Measurements from ENCODE around the gene NRP2.

NRP2 gene

DNA sequence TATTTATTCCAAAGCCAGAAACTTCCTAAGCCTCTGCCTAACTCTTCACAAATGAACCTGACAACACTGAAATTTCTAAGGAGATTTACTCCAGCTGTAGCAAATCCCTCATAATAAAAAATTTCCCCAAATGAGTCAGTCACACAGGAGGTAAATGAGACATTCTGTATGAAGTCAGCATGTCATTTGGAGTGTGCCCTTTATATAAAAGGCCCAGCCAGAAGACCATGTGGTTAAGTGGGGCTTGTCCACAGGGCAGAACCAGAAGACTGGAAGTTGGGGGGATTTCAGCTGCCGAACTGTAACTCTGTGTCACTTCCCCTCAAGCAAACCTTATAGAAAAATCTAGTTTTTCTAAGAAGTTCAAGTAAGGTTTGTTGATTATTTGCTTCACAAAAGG lies 30.2 kb downstream of the NRP2 start:
- no peak for DNase-seq

DNA sequence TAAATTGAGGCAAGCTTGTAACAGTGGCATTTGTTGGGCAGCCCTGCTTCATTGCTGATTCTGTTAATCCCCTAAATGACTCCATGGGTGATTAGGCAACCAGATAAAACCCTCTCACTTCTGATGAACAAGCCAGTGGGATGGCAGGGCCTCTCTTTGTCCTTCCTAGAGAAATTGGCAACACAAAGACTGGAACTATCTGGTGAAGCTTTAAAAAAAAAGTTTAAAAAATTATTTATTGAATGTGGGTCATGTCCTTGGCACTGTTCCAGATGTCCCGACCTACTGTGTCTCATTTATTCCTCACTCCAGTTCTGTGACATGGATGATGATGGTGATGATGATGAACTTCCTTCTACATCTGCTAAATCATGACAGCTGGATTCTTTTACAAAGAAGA lies 30.8 kb downstream of the NRP2 start:
- no peak for DNase-seq

DNA sequence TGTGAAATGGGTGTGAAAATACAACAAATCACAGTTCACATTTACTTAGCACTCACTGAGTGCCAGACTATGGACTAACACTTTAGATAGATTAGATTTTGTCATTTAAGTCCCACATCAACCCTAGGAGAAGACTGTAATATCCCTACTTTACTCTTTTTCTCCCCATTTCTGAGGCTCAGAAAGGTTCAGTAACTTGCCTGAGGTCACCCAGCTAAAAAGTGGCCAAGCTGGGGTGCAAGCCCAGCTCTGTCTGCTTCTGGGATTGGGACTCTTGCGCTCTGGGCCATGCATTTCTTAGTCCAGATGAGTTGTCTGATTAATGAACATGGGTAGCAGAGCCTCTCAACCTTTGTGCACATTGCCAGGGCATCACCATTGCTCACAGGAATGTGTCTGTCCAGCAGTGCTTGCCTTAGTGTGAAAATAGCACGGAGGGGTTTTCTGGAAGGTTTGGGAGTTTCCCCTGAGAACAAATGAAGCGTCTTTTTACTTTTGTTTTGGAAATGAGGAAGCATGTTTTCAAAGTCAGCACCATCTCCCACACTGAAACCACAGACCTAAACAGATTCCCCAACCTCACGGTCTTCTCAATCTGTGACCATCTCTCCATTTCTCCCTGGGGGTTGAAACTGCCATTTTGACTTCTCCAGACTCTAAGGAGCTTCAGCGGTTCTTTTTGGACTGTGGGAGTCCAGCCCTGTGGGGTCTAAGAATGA lies 31.9 kb downstream of the NRP2 start:
- DNase-seq = no peak

DNA sequence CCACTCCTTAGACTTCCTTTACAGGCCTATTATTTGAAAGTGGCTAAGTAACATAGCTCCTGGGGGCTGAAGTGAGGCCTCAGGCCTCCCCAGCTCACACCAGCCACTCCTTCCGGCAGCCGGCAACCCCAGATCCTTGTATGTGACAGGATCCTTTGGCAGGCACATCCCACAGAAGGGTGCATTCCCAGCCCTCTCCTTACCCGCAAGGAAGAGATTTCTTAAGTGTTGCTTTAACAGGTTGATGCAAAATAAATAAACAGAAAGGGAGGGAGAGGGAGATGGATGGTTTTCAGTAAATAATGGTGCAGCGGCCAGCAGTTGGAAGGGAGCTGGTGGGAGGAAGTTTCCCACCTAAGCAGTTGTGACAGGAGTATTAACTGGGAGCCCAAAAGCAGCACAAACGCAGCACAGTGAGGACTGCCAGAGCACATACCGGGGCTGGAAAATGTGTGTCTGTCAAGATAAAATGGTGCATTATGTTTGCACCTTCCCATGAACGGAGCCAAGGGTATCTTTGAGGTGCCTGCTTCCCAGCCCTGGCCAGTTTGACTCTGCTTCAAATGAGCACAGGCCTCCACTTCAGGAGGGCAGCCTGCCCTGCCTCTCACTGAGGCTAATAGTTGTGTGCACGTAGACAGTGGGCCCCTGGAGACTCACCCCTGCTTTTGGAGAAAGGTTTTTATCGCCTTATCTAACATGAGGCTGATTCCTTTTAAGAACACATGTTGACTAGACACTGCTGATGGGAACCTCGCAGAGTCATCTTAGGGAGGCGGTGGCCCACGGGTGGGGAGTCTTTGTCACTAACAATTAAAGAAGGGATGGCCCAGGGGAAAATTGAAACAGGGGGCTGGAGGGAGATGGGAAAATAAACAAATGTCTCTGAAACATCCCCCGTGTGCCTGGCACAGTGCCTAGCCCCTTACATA lies 32.8 kb downstream of the NRP2 start:
- DNase-seq = no peak

DNA sequence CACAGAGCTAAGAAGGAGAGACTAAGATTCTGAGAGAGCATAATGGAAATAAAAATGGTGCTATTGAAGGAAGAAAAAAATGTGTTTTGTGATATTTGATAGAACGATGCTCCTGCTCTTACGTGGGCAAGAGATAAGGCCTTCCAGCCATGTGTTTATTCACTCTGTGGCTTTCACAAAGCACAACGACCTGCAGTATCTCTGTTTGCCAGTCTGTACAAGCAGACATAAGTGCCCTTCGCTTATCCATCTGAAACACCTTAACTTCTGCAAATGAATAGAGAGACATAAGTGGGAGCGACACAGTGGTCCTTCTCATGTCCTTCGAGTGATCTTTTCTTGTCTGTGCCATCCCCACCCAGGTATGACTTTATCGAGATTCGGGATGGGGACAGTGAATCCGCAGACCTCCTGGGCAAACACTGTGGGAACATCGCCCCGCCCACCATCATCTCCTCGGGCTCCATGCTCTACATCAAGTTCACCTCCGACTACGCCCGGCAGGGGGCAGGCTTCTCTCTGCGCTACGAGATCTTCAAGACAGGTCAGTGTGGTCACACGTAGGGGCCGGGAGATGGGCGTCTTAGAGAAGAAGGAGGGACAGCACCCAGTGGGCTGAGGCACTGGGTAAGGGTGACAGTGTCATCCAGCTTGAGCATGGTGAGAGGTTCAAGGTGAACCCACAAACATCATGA lies 33.7 kb downstream of the NRP2 start:
- no peak for DNase-seq

DNA sequence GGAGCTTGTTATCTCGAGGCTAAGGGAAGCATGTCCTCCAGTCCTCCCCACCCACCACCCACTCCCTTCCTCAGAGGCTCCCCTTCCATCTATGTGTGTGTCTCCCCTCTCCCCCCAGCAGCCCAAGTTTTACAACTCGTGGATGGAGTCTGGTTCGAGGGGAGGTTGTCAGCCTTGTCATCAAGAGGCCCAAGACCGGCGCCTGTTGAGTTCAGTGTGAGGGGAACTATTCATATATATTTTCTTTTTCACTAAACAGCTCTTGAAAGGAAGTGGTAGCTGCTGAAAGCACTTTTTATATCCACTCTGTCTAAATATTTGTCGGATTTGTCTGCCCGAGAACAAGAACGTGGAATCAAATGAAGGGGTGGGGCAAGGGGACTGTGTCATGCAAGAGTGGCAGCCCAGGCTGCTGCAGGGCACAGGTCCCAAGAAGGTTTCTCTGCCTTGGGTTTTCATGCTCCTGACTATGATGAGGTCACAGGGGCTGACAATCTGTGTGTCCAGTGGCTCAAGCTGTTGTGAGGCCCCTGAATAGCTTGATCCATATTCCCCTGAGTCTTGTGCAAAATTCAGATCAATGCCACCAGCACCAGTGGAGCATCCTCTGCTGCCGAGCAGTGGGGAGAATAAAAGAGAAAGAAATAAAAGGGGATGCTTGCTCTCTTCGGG lies 35.0 kb downstream of the NRP2 start:
- DNase-seq = no peak

DNA sequence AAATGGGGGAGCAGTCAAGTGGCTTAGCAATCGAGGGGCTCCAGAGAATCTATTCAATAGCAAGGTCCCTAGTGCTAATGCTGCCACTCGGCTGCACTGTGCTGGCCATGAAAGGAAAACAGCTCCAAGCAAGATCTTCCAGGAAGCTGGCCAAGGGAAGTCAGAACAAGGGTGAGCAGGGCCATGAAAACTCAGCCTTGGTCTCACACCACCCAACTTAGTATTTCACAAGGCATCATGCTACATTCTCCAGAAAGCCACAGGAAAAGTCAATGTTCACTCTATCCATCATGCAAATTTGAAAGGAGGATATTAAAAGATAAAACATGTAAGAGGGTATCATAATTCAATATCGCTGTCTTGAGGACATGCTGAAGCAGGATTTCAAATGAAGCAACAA lies 35.7 kb downstream of the NRP2 start:
- DNase-seq = no peak

DNA sequence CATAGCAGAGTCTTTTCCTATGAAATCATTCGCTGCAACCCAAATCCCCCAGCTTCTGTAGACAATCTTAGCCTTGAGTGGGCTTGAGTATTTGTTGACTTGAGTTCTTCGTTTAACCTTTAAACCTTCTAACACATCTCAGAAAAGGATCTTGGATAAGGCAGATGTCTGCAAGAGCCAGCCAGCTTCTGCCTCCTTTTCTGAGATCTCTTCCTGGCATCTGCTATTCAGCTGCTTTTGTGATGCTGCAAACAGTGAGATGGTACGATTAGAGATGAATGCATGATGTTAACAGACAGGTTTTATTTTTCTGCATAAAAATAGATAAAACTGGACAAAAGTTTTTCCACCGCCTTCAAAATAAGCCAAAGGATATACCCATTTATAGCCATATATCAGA lies 37.5 kb downstream of the NRP2 start:
- DNase-seq = no peak

DNA sequence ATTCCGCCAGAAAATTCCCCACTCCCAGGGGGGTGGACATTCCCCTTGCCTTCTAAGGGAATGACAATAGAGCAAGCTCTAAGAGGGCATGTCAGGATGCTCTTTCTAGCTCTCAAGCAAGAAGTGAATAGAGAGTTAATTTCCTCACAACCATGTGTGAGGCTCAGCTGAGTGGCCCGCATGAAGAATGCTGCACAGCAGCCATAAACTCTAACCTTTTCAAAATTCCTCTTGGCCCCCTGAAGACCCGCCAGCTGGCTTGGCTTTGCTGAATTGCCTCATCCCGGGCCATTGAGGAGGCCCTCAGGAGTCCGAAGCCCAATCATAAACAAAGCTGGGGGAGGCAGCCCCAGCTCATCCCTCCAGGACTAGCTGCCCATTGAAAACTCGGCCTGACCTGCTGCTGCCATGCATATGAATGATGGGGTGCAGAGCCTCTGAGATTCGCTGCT lies 38.2 kb downstream of the NRP2 start:
- no peak for DNase-seq

DNA sequence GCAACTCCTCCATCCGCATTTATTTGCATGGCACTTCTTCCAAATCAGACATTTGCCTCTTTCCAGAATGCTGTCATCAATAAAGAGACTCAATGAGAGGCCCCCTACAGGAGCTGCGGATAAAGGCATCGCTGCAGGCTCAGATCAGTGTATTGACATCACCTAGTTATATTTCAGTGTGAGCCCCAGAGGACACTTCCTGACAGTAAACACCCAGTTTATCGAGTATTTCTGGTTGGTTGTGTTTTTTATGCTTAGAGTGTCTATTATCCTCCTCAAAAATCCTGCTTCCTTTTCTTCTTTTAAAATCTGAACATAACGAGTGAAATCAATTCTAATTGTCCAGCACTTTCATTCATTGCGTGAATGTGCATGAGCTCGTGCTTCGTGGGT lies 38.8 kb downstream of the NRP2 start:
- no peak for DNase-seq

DNA sequence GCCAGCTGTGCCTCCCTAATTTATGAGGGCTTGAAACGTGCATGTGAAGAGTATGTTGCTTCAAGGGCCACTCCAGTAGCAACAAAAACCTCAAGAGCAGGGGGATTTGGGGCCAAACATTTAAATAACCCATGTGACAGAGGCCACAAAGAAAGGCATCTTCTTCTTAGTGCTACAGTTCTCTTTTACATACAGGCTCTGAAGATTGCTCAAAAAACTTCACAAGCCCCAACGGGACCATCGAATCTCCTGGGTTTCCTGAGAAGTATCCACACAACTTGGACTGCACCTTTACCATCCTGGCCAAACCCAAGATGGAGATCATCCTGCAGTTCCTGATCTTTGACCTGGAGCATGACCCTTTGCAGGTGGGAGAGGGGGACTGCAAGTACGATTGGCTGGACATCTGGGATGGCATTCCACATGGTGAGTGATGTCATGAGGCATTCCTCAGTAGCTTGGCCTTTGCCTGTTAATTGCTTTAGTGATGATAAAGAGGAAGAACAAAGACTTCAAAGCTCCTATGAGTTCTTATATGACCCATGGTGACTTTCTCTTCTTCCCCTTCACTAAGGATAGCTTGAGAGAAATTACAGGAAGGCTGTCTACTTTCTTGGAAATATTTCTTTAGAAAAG lies 40.1 kb downstream of the NRP2 start:
- DNase-seq = no peak

DNA sequence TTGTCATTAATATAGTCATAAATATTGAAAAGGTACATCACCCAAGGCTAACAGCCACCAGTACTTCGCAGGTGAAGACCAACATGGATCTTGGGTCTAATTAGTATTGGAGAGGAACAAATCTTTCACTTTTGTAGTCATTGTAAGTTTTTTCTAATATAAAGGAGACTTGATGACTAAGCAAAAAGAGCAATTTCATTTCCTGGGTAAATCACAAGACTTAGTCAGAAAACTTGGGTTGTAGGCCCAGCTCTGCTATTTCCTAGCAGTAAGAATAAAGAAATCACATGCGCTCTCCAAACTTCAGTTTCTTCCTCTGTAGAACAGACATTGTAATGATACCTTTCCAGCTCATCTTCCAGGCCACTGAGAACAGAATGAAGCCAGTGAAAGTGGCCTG lies 40.9 kb downstream of the NRP2 start:
- no peak for DNase-seq

DNA sequence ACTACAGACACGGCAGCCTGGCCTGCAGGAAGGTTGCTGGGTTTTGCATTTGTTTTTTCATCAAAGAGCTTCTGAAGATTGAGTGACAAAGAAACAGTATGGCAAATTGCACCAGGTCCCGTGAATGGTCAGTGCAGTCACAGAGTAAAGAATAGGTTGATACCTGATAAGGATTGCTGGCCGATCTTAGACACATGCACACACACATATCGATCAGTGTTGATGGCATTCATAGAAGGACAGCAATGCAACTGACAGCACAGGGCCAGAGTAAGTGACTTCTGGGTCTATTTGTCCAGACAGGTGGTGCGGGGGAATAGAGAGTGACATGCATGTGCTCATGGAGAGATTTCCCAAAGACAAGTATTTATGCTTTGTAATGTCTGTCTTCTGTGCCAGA lies 42.8 kb downstream of the NRP2 start:
- DNase-seq = no peak

DNA sequence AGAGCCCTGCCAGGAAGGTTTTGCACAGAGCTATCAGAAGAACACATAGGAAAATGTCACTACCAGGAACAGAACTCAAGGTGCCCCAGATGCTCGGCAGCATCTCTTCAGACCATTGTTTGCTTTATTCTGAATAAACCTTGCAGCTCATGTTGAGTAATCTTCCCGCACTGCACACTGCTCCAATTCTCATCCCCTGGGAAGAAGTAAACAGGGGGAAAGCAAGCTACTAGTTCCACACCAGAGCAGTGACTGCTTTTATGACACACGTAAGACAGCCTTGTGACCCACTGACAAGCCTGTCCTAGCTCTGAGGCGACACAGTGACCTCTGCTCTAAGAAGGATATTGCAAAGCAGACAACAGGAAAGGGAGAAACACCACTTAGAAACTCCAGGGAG lies 44.2 kb downstream of the NRP2 start:
- DNase-seq = no peak

DNA sequence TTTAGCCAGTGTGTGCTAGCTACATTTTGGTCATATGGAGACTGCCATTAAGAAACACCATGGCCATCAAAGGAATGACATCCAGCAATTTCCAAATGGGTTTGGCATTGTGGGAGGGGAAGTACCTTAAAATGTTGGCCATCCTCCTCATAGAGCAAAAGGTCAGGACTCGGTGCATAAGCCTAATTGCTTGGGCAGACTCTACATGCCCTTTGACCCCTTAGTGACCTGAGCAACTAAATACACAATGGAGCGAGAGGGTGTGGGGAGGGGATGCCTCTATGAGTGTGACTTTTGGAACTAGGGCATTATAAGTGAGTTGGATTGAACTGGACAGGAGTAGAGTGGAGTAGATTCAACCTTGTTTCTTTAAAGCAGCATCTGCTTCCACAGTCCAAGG lies 44.9 kb downstream of the NRP2 start:
- no peak for DNase-seq

DNA sequence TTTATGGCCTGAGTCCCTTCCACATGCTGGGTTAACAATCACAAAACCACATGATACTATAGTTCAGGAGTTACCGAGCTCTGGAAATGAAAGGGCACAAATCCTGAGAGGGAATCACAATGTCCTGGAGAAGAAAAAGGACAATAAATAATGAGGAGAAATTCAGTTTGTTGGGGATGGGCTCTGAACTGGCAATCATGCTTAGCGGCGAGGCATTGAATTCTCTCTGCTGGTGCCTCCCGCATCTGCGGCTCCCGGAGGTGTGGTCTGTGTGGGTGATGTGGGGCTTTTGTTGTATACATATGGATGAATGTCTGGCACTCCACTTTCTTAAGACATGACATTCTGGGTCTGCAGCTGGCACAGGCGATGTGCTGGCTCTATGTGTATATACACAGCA lies 46.1 kb downstream of the NRP2 start:
- no peak for DNase-seq

DNA sequence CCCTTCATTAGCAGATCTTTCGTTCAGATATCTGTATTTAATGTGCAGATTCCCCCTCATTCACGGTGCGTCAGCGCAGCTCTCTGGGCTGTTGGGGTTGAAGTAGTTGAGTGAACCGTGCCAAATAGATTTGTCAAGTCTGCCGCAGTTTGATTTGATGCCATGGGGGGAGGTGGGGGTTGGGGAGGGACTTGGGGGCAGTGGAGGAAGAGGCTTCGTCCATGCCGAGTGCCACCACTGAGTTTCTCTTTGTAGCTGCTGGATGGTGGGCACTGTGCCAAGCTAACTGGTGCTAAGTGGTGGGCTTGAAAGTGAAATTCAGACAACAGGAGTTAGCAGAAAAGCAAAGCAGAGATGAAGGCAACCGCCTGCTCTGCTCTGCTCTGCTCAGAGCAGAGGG lies 47.9 kb downstream of the NRP2 start:
- no peak for DNase-seq

DNA sequence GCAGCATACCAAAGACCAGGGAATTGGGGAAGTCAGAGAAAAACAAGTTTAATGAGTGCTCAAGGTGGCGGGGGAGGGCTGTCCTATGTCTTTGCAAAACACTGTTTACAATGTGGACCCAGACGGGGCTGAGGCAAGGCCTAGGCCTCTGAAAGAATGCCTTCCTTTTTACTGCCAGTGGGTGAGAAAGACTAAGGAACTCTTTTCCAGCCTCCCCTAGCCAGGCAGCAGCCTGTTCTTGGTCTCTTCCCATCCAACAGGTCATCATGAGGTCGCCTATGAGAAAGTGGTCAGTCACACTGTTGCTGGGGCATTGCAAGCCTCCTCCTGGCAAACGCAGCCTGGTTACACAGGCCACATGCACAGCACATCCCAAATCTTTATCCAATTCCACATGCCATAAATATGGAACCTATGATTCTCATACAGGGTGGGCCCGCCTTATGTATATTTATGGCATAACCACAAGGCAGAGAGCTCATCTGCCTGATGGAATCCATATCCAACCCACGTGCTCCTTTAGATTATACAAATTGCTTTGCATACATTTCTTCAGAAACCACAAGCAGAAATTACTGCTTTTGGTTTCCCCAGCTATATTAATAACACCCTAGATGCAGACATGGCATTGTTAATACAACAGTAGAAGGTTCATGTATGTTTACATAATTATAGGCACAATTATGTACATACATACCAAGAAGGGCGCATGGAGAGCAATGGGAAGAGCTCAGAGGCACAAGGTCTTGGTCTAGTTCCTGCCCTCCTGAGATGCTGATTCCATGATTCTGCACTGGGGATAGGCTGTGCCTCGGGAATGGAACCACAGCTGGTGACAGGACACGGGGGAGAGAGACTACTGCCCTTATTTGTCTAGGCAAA lies 48.6 kb downstream of the NRP2 start:
- no peak for DNase-seq

DNA sequence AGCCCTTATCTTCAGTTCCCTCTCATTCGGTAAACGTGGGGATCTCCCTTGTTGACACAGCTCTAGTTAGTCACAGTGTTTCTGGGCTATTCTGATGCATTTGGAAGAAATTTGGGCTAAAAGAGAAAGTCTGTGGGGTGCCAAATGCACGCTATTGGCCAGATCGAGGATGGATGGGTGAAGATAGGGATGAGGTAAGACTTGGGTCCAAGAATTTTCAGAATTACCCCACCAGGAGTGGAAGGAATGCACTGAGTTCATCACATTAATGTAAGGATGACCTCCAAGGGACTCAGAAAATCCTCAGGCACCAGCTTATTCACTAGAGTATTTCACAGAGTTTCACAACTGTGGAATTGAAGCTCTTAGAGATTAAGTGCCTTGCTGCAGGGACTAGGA lies 49.3 kb downstream of the NRP2 start:
- no peak for DNase-seq

DNA sequence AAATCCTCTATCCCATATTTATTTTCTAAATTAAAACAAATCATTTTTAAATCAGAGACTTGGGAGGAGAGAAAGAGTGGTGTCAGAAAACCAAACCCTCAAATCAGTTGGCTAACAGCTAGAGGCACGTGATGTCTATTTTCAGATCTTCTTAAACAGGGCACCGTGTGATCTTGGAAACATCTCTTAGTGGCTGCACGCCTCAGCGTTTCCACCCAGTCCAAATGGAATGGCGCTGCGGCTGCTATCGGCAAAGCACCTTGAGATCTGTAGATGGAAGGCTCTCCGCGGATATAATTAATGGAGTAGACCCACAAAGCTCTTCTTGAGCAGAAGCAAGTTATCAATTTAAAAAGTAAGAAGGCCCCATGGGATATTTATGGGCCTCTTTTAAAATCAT lies 50.0 kb downstream of the NRP2 start:
- DNase-seq = no peak

DNA sequence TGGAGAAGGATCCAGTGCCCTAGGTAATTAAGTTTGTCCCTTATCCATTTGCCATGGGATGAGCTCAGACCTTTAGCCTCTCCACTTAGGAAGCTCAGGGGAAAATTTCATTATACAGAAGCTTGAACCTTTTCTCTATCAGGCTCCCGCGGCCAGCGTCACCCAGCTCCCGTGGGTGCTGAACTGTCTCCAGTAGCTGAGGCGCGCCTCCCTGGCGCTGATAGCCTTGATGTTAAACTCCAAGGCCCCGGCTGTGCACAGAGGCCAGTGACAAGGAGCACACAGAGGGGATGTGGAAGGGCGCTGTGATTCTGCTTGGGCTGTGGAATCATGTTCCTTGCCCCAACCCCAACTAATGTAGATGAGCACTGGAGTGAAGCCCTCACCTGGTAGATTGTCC lies 50.8 kb downstream of the NRP2 start:
- no peak for DNase-seq

DNA sequence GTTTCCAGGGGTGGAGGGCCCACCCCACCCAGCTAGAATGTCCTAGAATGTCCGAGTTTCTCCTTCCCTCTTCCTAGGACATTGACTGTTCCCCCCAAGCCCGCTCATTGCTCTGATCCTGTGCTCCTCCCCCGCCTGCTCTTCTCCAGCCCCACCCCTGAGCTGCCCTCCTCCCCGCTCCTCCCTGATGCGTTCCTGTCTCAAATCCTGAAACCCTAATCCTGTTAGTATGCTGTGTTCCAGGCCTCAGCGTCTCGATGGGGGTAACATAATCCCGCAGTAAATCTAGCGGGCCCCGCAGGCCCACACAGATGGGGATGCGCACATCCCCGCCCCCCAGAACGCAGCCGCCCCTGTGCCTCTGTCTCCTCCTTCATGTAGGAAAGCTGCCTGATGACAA lies 51.3 kb downstream of the NRP2 start:
- DNase-seq = no peak

Data from NCI-H187 (cell line).